A549 (cell line): ENCODE data around the gene JAML. TPM values are rescaled to one million over a fixed set of nuclear protein-coding genes. Genes with fewer than 3 reads are reported as not detected.

Experiments
- ATAC-seq, 2 experiments: fragments of 200-7000 bp in 1 of 2; fragments of >200 bp in 1 of 2; cut with Nextera tagmentation in 1 of 2; cut with Tn5 transposase in 1 of 2; 3 replicates each; pipeline versions ENCODE4 v1.8.0 to v1.9.1; 2018 to 2020; ENCODE audit warnings: mild to moderate bottlenecking in 1 of 2, moderate library complexity in 1 of 2
- CTCF ChIA-PET: fragments of 300-600 bp; sonication (Branson Sonifier 250); formaldehyde crosslinking; extraction: SDS; loops from one replicate; lab custom pipeline; 2021; ENCODE audit warnings: antibody characterized with exemption, inconsistent platforms; lab: Yijun Ruan, JAX
- POLR2A ChIA-PET: fragments of 350-600 bp; formaldehyde crosslinking; extraction: SDS; loops from one replicate; lab custom pipeline; 2021; ENCODE audit warnings: antibody characterized with exemption, inconsistent platforms; lab: Yijun Ruan, JAX
- DNase-seq, 2 experiments: peaks; one replicate each; pipeline versions ENCODE4 v3.0.0 to v3.0.0-alpha.2; 2011 to 2016; ENCODE audit warnings: low read depth in 1 of 2, low spot score in 1 of 2
- FAIRE-seq: peaks from 2 replicates; lab custom pipeline; 2011; peaks lifted over from hg19 to GRCh38; lab: Jason Lieb, UNC
- H3K27ac ChIP-seq, 2 experiments: fragments of >200 bp; sonication (Bioruptor Twin); formaldehyde crosslinking; 3 replicates each; pipeline ENCODE4 v1.5.1; 2016 to 2017
- H3K4me1 ChIP-seq: fragments of >200 bp; sonication (Bioruptor Twin); formaldehyde crosslinking; 3 replicates; pipeline ENCODE4 v1.6.1; 2016
- H3K4me2 ChIP-seq: fragments of >200 bp; sonication (Bioruptor Twin); formaldehyde crosslinking; 3 replicates; pipeline ENCODE4 v1.6.1; 2016
- H3K4me3 ChIP-seq: fragments of >200 bp; sonication (Bioruptor Twin); formaldehyde crosslinking; 3 replicates; pipeline ENCODE4 v1.5.1; 2016
- H3K9me3 ChIP-seq: fragments of >200 bp; sonication (Bioruptor Twin); formaldehyde crosslinking; 3 replicates; pipeline ENCODE4 v1.6.1; 2016
- ATOH8 ChIP-seq: fragments of 250-450 bp; sonication (Bioruptor Pico); IDR thresholded peaks from 2 replicates; pipeline ENCODE4 v1.5.0; 2020; ENCODE audit warnings: low read depth, mild to moderate bottlenecking, moderate library complexity
- BCL3 ChIP-seq: fragments of >200 bp; sonication (Bioruptor Twin); formaldehyde crosslinking; IDR thresholded peaks from 3 replicates; pipeline ENCODE4 v1.6.1; 2016
- CBX2 ChIP-seq: fragments of 200-600 bp; sonication (generic); IDR thresholded peaks from 2 replicates; pipeline ENCODE4 v1.6.1; 2016; ENCODE audit warnings: low read depth, mild to moderate bottlenecking, borderline replicate concordance
- CHD2 ChIP-seq: fragments of 150-350 bp; IDR thresholded peaks from 2 replicates; pipeline ENCODE4 v1.6.1; 2014; ENCODE audit warnings: low read length; ENCODE audit not compliant: partially characterized antibody
- CHD4 ChIP-seq: fragments of 200-600 bp; sonication (generic); IDR thresholded peaks from 2 replicates; pipeline ENCODE4 v1.6.1; 2016; ENCODE audit warnings: antibody characterized with exemption, mild to moderate bottlenecking, borderline replicate concordance
- CTCF ChIP-seq: fragments of >200 bp; sonication (Bioruptor Twin); formaldehyde crosslinking; IDR thresholded peaks from 3 replicates; pipeline ENCODE4 v1.5.1; 2016
- E2F6 ChIP-seq: IDR thresholded peaks from 2 replicates; pipeline ENCODE4 v1.6.1; 2012; ENCODE audit warnings: low read depth, borderline replicate concordance
- EHF ChIP-seq: fragments of 250-450 bp; sonication (Bioruptor Pico); IDR thresholded peaks from 2 replicates; pipeline ENCODE4 v1.5.0; 2020; ENCODE audit warnings: mild to moderate bottlenecking
- EP300 ChIP-seq, 2 experiments: fragments of >200 bp; sonication (Bioruptor Twin); formaldehyde crosslinking; IDR thresholded peaks; 2 replicates in 1 of 2; 3 replicates in 1 of 2; pipeline ENCODE4 v1.6.1; 2016 to 2017
- FOSB ChIP-seq: fragments of 250-450 bp; sonication (Bioruptor Pico); IDR thresholded peaks from 2 replicates; pipeline ENCODE4 v1.5.0; 2020; ENCODE audit warnings: mild to moderate bottlenecking, moderate library complexity
- FOXS1 ChIP-seq: fragments of 250-450 bp; sonication (Bioruptor Pico); IDR thresholded peaks from 2 replicates; pipeline ENCODE4 v1.5.0; 2020; ENCODE audit warnings: mild to moderate bottlenecking, moderate library complexity
- HOXB13 ChIP-seq: fragments of 250-450 bp; sonication (Bioruptor Pico); IDR thresholded peaks from 2 replicates; pipeline ENCODE4 v1.5.0; 2020; ENCODE audit warnings: low read depth, mild to moderate bottlenecking, moderate library complexity
- JUN ChIP-seq, 2 experiments: fragments of >200 bp; sonication (Bioruptor Twin); formaldehyde crosslinking; IDR thresholded peaks; 2 replicates in 1 of 2; 3 replicates in 1 of 2; pipeline ENCODE4 v1.6.1; 2016 to 2017
- JUNB ChIP-seq: fragments of >200 bp; sonication (Bioruptor Twin); formaldehyde crosslinking; IDR thresholded peaks from 2 replicates; pipeline ENCODE4 v1.6.1; 2016
- KDM5A ChIP-seq: fragments of 200-600 bp; sonication (generic); IDR thresholded peaks from 2 replicates; pipeline ENCODE4 v1.6.1; 2016; ENCODE audit warnings: antibody characterized with exemption, mild to moderate bottlenecking
- MAFK ChIP-seq: fragments of 450-650 bp; IDR thresholded peaks from 2 replicates; pipeline ENCODE4 v1.6.1; 2014; ENCODE audit not compliant: partially characterized antibody
- MAX ChIP-seq: IDR thresholded peaks from 2 replicates; pipeline ENCODE4 v1.6.1; 2012
- MAZ ChIP-seq: fragments of 150-350 bp; IDR thresholded peaks from 2 replicates; pipeline ENCODE4 v1.6.1; 2014; ENCODE audit warnings: antibody characterized with exemption, low read depth, low read length, borderline replicate concordance
- MYC ChIP-seq: IDR thresholded peaks from 2 replicates; pipeline ENCODE4 v1.6.1; 2012; ENCODE audit warnings: mild to moderate bottlenecking, inconsistent platforms, low read length, improper control_type of control experiment, borderline replicate concordance
- NFE2L2 ChIP-seq: fragments of 150-350 bp; conservative IDR thresholded peaks from 2 replicates; pipeline ENCODE4 v1.6.1; 2014; ENCODE audit warnings: low read length
- PHF8 ChIP-seq: fragments of 200-600 bp; sonication (generic); IDR thresholded peaks from 2 replicates; pipeline ENCODE4 v1.6.1; 2016; ENCODE audit warnings: low read depth, mild to moderate bottlenecking, antibody characterized with exemption, moderate library complexity, borderline replicate concordance
- RARB ChIP-seq: fragments of 250-450 bp; sonication (Bioruptor Pico); IDR thresholded peaks from 2 replicates; pipeline ENCODE4 v1.8.0; 2021; ENCODE audit warnings: mild to moderate bottlenecking, moderate library complexity
- RCOR1 ChIP-seq: fragments of 150-350 bp; IDR thresholded peaks from 2 replicates; pipeline ENCODE4 v1.6.1; 2014; ENCODE audit warnings: antibody characterized with exemption, low read length, low read depth
- RFX5 ChIP-seq: fragments of 450-650 bp; IDR thresholded peaks from 2 replicates; pipeline ENCODE4 v1.7.1; 2014; ENCODE audit warnings: antibody characterized with exemption, mild to moderate bottlenecking, moderate library complexity
- SMC3 ChIP-seq: fragments of >200 bp; sonication (Bioruptor Twin); formaldehyde crosslinking; IDR thresholded peaks from 3 replicates; pipeline ENCODE4 v1.6.1; 2018; ENCODE audit warnings: inconsistent platforms
- USF2 ChIP-seq: fragments of 450-650 bp; IDR thresholded peaks from 2 replicates; pipeline ENCODE4 v1.6.1; 2014; ENCODE audit warnings: antibody characterized with exemption
- ZC3H11A ChIP-seq: fragments of 450-650 bp; IDR thresholded peaks from 2 replicates; pipeline ENCODE4 v1.6.1; 2014; ENCODE audit warnings: antibody characterized with exemption, mild to moderate bottlenecking
- ZFP36 ChIP-seq: fragments of 450-650 bp; IDR thresholded peaks from 2 replicates; pipeline ENCODE4 v1.6.1; 2014; ENCODE audit warnings: borderline replicate concordance; ENCODE audit not compliant: partially characterized antibody
- ZNF302 ChIP-seq: fragments of 250-450 bp; sonication (Bioruptor Pico); IDR thresholded peaks from 2 replicates; pipeline ENCODE4 v1.9.0; 2021; ENCODE audit warnings: inconsistent platforms, mild to moderate bottlenecking, moderate library complexity
- WGBS: methylation state at CpG from one replicate; pipeline ENCODE4 v1.1.6; 2017; ENCODE audit errors: missing lambda C conversion rate; 5-methylcytosine and 5-hydroxymethylcytosine counted together
- polyA plus RNA-seq, 4 experiments: library from polyadenylated mRNA; depleted of rRNA in 3 of 4; stranded (reverse); fragments of >200 nt; fragmentation: RNase III in 1 of 4; extraction: RNeasy Plus Mini Kit Qiagen cat#74134 plus additional on column Dnase treatment in 1 of 4; gene quantifications; 2 replicates in 3 of 4; 3 replicates in 1 of 4; pipeline ENCODE4 v1.2.3, GENCODE V29; 2011 to 2017

JAML gene
- polyA plus RNA-seq, 2 of the 4 experiments (the other 2 are of a cell fraction): not detected

GRCh38 chr11:118233377-118233776 is 8.6 kb upstream of the JAML start:
- TF ChIP-seq CBX2 (no peak), RCOR1 (no peak), KDM5A (no peak), USF2 (no peak), ATOH8 (CRISPR knock-in tag) (no peak), ZFP36 (no peak), ZC3H11A (no peak), SMC3 (no peak), NFE2L2 (no peak), EP300 (IDR thresholded peaks at IDR 0.05) (no peak), MAFK (no peak), JUNB (no peak), MAX (no peak), RARB (no peak), CTCF (no peak), RFX5 (no peak), BCL3 (no peak)
- TF ChIP-seq, all 56 proteins: peak for 0
- ChIA-PET POLR2A (no interaction called here), CTCF (interaction anchor here (1.0 kb wide), 1 partner anchor 8 kb away, joined by 3 read pairs; no protein-coding TSS in a partner anchor)
- FAIRE-seq: no peak
- H3K4me3 ChIP-seq: no peak overlapping the region
- H3K27ac ChIP-seq: no peak overlapping the region
- H3K4me2 ChIP-seq: no peak overlapping the region
- no peak for DNase-seq
- no peaks in the 10 kb centered on the region for H3K4me1 ChIP-seq
- no peaks in the 10 kb centered on the region for H3K9me3 ChIP-seq
- no peak for ATAC-seq
- 80% methylated on average over 5 of the region's 5 CpGs for WGBS

- 18% methylated on average over 1 of the region's 1 CpG for WGBS
- no peak for DNase-seq
Observed at GRCh38 chr11:118232659-118233058, 7.8 kb upstream of the JAML start.

More at GRCh38 chr11:118232659-118233058, 7.8 kb upstream of the JAML start:
- H3K4me1 ChIP-seq: no peaks in the 10 kb centered on the region
- POLR2A ChIA-PET: no interaction called here
- H3K27ac ChIP-seq: no peak overlapping the region
- ATAC-seq: no peak
- H3K9me3 ChIP-seq: no peaks in the 10 kb centered on the region
- FAIRE-seq: no peak
- TF ChIP-seq CHD4 (no peak), BCL3 (no peak), HOXB13 (no peak), E2F6 (no peak), FOXS1 (CRISPR knock-in tag) (no peak), MYC (no peak), FOSB (no peak), PHF8 (no peak), ZNF302 (CRISPR knock-in tag) (no peak), JUN (IDR thresholded peaks at IDR 0.05) (no peak), CHD2 (no peak), MAZ (no peak), EHF (no peak)
- CTCF ChIA-PET: interaction anchor here (1.0 kb wide), 1 partner anchor 9 kb away, joined by 3 read pairs; no protein-coding TSS in a partner anchor
- H3K4me2 ChIP-seq: no peak overlapping the region
- no peak overlapping the region for H3K4me3 ChIP-seq
